GM18526 (cell line): Measurements from ENCODE around the gene CATSPER3.

Experiments
- POLR2A ChIP-seq: IDR thresholded peaks from 3 replicates; pipeline ENCODE4 v1.6.1; 2011; ENCODE audit not compliant: insufficient read length; ENCODE audit errors: extremely low read depth

The CATSPER3 gene

DNA sequence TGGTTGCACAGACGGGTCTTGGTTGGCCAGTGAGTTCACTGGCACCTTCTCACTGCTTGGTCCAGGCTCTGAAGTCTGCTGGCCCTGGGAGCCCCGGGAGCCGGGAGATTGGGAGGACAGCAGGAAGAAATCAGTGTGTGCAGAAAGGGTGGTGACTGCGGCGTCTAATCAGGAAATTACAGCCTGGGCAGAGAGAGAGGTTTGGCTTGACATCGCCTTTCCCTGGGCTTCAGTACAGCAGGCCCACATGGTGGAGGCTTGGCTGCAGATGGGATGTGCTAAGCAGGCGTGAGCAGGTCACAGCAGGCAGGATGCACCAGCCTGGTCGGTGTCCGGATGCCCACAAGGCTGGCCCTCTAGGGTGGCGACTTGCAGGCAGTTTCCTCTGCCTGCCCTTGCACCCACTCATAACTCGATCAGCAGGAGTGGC, 49.2 kb downstream of the CATSPER3 start:
- no peak for TF ChIP-seq POLR2A

DNA sequence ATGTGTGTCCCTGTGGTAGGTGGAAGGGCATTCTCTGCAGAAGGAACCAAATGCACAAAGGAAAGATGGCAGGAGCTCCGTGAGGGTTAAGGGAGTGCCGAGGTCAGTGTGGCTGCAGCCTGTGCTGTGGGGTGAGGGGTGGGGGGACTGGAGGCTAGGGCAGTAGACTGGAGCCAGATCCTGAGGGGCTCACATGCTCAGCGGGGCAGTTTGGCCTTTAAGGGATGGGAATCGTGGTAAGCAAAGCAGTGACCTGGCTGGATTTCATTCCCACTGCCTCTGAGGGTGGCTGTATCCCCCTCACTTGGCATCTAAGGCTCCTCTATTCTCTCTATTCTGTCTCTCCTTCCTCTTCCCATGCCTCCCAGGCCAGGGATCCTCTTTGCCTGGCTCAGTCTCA, 50.8 kb downstream of the CATSPER3 start:
- TF ChIP-seq POLR2A, result no peak

DNA sequence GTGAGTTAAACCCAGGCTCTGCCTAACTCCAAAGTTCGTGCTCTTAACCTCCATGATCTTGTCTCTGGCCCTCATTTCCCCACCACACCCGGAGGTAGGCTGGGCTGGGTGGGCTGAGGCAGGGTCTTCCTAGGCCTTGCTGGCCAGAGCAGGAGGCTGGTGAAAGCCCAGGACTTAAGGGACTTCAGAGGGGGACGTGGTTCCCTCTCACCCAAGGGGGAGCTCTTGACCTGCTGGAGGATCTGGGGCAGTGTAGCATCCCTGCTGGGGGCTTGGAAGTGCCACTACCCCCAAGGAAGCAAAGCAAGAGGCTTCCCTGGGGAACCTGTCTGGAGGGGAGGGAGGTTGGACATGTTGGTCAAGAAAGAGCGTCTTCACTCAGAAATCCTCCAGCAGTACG, 51.6 kb downstream of the CATSPER3 start:
- TF ChIP-seq POLR2A, result no peak

DNA sequence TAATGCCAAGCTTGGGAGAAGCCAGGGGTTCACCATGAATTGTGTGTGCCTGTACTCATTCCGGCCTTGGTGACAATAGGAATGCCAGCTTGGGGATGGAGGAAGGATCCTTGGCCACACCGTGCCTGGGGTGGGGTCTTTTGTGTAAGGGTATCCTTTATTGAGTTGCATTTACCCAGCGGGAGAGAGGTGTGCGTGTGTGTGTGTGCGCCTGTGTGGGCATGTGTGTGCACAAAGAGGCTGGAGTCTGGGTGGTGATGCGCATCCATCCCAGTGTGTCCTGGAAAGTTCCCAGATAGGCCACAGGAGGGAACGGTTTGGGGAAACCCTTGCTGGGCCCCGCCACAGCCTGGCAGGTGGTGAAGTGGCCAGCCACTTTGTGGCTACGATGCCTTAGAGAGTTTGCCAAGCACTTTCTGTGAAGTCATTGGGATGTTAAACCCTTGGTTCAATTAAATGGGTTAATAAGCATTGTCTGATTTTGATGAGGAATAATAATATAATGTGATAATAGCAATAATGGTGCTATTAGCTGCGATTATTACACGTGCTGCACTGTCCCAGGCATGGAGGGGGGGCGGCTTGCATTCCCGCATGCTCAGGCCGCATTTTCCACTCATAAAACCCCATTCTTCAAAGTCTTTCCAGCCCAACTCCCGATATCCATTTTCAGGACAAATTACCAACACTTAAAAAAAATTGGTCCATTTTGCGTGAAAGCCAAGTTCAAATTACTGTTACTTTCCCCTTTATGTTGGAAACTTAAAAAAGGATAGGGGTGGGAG, 52.6 kb downstream of the CATSPER3 start:
- no peak for TF ChIP-seq POLR2A

DNA sequence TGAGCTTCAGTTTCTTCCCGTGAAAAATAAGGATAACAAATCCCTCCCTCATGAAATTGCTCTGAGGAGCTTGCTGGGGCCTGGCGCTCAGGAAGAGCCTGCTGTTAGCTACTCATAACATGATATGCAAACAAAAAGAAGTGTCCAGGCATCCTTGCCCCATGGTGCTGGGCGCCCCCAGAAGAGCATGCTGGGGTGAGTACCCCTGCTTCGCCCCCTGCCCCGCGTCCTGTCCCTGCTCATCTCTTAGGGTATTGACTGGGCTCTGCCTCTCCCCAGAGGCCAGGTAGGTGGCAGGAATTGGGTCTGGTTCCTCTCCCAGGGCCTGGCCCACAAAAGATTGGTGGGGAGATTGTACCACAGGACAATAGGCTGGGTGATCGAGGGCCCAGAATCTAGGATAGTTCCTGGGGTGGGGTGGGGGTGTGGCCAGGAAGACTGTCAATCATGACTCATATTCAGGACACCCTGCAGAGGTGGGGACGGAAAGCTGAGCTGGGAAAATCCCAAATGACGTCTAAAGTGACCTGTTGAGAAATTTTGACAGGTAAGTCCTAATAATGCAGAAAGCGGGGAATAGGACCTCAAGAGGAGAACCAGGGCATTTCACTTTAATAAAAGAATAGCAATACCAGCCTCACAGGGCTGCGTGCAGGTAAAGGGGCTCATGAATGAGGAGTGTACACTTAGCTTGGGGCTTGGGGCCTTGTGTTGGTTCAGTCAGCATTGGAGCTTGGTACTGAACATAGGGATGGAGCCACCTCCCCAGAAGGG, 57.4 kb downstream of the CATSPER3 start:
- TF ChIP-seq POLR2A, result no peak

DNA sequence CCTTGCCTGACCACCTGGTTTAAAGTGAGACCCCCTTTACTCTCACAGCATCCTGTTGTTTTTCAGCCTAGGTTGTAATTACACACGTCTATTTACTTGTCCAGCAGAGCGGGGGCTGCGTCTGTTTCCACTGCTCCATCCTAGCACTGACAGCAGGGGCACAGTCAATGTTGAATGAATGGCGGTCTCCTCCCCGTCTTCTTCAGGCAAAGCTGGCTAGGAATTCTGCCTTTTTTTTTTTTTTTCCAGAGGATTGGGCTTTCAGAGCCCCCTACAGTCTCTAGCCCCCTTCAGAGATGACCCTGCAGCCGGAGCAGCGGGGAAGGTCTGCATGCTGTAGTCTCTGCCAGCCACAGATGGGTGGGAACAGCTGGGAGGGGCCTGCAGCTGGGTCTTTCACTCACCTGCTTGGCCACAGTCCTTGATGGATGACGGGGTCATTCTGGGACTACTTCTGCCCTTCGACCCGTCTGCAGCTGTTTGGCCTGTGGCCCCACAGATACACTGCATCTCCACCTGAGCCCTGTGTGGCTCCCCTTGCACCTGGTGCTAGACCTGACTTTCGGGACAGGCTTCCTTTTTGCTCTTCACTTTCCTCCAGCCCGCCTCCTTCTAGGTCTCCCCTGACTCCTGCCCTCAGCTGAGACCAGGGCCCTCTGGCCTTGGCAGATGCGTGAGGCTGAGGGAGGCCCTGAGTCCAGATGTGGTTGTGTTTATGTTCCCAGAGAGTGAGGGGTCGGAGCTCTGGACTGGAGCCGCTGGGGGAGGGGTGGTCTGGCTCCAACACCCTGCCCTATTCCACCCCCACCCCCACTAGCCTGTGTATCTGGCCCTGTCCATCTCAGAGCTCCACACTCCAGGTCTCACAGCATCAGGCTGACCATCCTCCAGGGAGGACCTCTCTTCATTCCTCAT, 58.3 kb downstream of the CATSPER3 start:
- no peak for TF ChIP-seq POLR2A

DNA sequence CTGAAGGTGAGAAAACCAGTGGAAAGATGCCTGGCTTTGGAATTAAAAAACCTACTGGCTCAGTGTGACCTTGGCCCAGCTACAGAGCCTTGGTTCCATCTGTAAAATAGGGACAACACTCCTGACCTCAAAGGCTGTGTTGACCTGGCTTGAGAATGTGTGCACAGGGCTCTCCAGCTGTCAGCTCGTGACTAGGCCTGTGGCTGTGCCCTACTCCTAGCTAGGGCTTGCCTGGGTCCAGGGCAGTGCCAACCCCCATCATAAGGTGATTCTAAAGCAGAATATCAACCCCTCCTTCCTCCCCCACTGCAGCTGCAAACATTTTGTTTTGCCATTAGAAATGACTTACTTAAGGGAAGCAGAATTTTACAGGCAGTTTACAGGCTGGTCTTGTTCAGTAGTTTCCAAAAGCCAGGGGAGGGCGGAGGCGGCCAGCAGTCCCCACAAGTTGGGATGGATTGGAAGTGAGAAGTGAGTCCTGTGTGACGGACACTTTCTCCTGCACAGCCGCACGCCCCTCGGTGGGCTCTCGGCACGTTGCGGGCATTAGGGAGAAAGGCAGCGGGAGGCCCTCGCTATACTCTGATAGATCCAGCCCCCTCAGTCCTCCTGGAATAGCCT, 59.0 kb downstream of the CATSPER3 start:
- TF ChIP-seq POLR2A, result no peak

DNA sequence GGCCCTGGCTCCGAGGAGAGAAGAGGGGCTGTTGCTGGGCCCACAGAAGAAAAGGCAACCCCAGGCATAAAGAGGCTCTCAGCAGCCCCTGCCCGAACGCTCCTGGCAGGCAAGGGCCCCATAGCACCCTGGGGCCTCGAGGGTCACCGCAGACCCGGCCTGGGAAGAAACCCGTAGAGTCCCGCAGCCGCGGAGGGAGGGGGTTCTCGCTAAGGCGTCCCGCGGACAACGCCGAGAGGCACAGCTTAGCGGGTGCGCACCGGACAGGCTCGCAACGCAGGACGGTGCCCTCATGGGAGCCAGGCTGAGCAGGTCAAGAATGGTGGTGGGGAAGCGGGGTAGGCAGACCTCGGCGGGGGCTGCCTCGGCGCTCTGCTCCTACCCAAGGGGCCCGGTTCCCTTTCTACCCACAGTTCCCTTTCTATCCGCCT, 59.6 kb downstream of the CATSPER3 start:
- no peak for TF ChIP-seq POLR2A

DNA sequence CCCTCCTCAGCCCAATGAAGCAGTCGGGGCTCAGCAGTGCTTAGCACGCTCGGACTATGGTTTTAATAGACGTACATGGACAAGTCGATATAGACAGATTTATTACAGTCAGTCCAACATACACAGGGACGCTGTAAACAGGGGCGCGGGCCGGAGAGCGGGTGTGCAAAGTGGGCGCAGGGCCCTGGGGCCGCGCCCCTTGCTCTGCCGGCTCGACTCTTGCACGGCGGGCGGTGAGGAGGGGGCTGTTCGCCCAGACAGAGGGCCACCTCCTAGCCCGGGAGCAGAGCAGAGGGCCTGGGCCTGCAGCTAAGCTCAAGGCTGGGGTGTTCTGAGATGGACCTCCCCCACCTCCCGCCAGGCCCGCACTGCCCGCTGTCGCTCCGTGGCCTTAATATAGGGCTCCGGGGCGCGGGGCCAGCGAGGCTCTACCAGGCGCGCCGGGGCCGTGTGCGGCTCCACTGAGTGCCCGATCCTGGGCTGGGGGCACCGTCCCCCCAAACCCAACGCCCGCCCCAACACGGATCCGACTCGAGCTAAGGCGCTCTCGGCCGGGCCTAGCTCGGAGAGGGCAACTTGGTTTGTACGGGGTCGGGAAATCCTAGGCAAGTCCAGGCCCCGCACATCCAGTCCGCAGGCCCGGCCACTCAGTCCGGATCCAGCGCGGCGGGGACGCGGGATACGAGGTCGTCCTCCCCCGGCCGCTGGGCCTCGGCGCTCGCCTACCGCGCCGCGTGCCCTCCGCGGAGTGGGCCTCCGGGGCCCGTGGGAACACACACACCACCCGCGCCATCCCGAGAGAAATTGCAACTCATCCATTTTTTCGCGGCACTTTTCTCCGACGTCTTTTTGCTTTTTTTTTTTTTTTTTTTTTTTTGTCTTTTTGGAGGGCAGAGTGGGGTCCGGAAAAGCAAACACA, 60.2 kb downstream of the CATSPER3 start:
- no peak for TF ChIP-seq POLR2A

DNA sequence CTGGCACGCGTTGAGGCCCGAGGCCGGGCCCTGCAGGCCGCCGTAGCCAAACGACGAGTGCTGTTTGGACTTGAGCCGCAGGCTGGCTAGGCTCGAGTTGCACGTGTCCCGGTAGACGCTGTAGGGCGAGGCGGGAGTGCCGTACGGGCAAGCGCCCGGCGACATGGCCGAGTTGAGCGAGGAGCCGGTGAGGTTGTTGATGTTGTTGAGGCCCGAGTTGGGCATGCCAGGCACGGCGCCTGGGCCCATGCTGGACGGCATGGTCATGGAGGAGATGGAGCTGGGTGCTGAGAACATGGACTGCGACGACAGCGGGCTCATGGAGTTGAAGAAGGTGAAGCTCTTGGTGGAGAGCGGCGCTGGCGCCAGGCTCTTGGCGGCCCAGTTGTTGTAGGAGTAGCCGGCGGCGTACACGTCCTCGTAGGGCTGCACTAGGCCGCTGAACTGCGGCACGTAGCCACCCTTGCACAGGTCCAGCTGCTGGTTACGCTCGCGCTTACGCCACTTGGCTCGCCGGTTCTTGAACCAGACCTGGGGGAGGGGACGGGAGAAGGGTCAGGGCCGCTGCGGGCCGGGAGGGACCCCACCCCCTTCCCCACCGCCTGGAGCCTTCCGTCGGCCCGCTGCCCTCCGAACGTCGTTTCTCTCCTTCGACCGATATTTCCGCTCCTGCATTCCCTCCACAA, 61.2 kb downstream of the CATSPER3 start:
- no peak for TF ChIP-seq POLR2A

DNA sequence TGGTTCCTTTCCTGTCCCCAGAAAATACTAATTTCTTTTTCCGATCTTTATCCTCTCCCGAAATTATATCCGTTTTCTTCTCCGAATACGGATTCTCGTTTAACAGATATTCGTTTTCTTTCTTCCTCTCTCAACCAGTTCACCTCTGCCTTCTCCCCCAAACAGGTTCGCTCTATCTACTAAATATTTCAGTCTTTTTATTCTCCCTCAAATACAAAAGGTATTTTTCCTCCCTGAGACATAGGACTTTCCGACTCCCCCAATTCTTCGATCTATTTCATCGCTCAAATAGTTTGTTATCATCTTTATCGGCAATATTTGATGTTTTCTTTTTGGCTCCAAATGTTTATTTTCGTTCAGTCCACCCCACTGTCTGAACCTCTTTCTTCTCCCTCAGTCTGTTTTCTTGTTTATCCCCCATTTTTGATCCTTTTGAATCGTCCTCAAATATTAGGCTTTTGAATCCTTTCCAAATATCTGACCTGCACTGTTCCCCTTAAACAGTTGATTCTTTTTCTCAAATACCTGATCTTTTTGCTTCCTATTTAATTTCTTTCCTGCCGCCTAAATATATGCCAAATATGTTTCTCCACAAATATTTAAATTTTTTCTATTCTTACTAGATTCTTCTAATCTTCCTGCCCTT, 61.9 kb downstream of the CATSPER3 start:
- TF ChIP-seq POLR2A, result no peak

DNA sequence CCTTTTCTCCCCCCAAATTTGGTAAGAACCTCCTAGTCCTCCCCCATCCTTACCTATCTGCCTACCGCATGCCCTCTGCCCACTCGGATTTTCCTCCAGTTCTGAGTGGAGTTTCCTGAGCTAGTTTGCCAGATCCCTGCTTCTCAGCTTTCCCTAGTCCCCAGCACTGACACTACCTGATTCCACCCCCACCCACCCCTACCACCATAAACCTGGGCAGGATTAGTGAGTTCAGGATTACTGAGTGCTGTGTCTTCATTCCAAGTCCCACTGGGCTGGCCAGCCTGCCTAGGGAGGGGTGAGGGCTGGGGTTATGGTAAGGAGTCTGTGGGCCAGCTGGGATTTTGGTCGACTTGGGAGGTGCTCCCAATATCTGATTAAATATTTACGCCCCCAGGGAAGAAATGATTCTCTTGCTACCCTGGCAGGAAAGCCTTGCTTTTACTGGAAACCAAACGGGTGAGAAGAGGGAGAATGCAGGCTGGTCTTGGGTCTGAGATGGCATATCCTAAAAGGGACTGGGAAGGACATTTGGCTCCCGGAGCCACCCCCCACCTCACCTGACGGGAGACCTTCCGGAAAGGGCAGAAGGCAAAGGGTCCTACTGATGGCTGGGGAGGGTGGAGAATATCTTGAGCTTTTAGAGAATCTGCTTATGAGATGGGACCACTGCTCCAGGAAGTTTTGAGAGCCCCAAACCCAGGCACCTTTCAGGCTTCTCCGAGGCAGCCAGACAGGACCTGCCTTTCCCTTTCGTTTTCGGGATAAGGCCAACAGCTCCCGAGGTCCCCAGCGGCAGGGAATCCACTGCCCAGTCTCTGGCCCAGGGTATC, 62.6 kb downstream of the CATSPER3 start:
- no peak for TF ChIP-seq POLR2A
